AG09309 (cell line): ENCODE results near the gene PSIP1.
A peak's percentile ranks its signal among the peaks of the same experiment; 100 is the strongest.

ENCODE experiments used
- DNase-seq: peaks from one replicate; pipeline ENCODE4 v3.0.0-alpha.2; 2010; ENCODE audit warnings: low read depth
- H3K4me3 ChIP-seq: 2 replicates; pipeline ENCODE4 v1.5.1; 2011; ENCODE audit warnings: mild to moderate bottlenecking, low read depth, low read length, moderate library complexity; ENCODE audit not compliant: control insufficient read depth
- TF ChIP-seq, protein P1 (sequence below): IDR thresholded peaks from 2 replicates; pipeline ENCODE4 v1.5.1; 2011; ENCODE audit warnings: mild to moderate bottlenecking, low read depth, low read length, inconsistent platforms; ENCODE audit not compliant: insufficient read depth, control insufficient read depth; ENCODE audit errors: missing control alignments

PSIP1 gene

DNA sequence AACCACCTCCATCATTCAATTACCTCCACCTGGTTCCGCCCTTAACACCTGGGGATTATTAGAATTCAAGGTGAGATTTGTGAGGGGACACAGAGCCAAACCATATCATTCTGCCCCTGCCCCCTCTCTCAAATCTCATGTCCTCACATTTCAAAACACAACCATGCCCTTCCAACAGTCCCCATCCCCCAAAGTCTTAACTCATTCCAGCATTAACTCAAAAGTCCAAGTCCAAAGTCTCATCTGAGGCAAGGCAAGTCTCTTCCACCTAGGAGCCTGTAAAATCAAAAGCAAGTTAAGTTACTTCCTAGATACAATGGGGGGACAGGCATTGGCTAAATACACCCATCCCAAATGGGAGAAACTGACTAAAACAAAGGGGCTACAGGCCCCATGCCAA lies 18.8 kb downstream of the PSIP1 start:
- H3K4me3 ChIP-seq: no peak overlapping the region
- DNase-seq: no peak
- TF ChIP-seq, protein P1, sequence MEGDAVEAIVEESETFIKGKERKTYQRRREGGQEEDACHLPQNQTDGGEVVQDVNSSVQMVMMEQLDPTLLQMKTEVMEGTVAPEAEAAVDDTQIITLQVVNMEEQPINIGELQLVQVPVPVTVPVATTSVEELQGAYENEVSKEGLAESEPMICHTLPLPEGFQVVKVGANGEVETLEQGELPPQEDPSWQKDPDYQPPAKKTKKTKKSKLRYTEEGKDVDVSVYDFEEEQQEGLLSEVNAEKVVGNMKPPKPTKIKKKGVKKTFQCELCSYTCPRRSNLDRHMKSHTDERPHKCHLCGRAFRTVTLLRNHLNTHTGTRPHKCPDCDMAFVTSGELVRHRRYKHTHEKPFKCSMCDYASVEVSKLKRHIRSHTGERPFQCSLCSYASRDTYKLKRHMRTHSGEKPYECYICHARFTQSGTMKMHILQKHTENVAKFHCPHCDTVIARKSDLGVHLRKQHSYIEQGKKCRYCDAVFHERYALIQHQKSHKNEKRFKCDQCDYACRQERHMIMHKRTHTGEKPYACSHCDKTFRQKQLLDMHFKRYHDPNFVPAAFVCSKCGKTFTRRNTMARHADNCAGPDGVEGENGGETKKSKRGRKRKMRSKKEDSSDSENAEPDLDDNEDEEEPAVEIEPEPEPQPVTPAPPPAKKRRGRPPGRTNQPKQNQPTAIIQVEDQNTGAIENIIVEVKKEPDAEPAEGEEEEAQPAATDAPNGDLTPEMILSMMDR: no peak

DNA sequence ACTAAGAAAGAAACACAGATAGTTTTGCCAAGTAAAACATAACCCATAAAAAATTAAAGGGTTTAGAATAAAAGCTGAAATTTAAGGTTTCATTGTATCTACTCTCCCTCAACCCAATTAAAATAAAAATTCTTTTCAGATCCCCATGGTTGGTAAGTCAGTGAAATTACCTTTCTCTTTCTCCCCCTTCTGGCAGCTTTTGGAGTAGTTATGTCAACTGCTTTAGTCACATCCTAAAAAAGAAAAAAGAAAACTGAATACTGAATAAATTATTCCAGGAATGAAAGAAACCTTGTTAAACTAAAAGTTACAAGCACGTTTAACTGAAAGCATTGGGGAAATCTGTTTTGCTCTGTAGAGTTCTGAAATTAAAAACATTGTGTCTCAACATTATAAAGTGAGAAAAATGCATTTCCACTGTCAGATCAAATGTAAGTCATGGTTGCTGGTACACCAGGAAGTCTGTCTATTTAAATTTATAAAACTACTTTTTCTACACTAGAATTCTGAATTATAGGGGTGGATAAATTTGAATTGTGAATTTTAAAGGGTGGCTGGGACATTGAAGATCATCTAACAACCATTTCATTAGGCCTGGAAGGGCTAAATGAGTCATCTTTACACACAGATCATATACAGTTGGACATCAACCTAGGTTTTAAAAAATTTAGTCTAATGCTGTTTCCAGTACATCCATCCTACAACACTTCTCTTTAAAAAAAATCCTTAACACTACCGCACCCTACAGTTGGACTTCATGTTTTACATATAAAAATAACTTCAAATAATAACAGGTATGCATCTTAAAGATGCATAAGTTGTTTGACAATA lies 24.7 kb downstream of the PSIP1 start:
- TF ChIP-seq, protein P1: peak; percentile 52
- no peak overlapping the region for H3K4me3 ChIP-seq
- no peak for DNase-seq

DNA sequence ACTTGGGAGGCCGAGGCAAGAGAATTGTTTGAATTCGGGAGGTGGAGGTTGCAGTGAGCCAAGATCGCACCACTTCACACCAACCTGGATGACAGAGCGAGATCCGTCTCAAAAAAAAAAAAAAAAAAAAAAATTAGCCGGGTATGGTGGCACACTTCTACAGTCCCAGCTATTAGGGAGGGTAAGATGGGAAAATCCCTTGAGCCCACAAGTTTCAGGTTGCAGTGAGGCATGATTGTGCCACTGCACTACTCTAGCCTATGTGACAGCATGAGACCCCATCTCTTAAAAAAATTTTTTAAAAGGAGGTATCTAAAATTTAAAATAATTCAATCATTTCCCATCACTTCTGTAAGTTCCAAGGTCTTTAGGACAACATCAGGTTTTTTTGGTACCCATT lies 26.0 kb downstream of the PSIP1 start:
- DNase-seq: no peak
- H3K4me3 ChIP-seq: no peak overlapping the region
- TF ChIP-seq, protein P1: no peak

DNA sequence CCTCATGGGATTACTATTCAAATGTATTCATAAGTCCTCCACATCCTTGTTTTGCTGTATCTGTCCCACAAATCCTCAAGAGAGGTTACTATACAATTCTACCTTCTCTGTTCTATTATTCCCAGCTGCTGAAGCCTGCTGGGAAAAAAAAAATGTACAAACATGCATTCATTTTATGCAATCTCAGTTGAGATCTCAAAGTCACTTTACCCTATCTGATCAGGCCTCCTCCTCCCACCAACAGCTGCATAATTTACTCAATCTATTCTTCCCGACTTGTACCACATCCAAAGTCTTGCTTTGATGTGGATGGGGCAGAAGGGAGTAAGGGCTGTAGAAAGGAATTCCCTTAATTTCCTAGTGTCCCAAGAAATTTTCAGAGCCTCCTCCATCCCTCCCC lies 28.6 kb downstream of the PSIP1 start:
- TF ChIP-seq, protein P1: no peak
- no peak overlapping the region for H3K4me3 ChIP-seq
- DNase-seq: no peak

DNA sequence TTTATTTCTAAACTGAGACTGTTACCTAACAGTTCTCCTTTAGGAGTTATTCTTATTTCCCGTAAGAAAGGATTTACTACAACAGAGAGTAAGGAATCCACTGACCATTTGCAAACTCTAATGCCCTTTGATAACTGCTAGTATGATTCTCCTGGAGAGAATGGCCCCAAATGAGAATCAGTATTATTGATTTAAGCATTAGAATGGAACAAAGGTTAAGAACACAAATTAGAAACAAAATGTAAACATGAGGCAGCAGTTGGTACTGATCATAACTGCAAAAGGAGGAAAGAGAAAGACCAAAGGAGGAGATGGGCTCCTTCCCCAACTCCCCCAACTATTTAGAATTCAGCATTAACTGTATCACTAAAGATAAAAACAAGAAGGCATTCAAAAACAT lies 30.7 kb downstream of the PSIP1 start:
- TF ChIP-seq, protein P1: no peak
- no peak for DNase-seq

DNA sequence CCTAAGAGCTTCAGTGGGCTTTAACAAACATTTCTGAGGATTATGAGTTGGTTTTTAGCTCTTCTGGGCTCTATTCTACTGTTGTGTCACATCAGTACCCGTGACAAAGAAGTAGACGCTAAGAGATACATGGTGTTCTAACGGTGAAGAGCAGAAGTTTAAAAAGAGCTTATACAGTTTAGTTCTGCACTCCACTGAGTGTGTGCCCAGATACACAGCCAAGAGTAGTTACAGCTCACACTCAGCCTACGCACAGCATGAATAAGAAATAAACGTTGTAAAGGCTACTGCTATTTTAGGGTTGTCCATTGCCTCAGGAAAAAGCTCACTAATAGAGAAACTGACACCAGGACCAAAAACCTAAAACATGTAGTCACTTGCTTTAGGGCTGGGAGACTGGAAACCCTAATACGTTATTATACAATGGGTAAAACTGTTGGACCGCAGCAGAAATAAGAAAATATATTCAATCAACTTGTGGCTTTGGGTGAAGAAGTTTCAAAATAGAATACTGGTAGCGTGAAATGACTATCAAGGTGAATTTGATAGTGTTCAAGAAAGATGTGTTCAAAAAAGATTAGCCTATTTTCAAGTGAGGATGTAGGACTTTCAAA lies 34.7 kb downstream of the PSIP1 start:
- DNase-seq: no peak
- TF ChIP-seq, protein P1: no peak
- no peak overlapping the region for H3K4me3 ChIP-seq

More for the DNA sequence above, 30.7 kb downstream of the PSIP1 start:
- H3K4me3 ChIP-seq: no peak overlapping the region
